BJ (cell line): Measurements from ENCODE around the gene SCMH1. TPM values are rescaled to one million over a fixed set of nuclear protein-coding genes. Genes with fewer than 3 reads are reported as not detected.

Experiments used
- CTCF ChIA-PET: fragments of 350-600 bp; formaldehyde crosslinking; extraction: SDS; loops from one replicate; lab custom pipeline; 2021; ENCODE audit warnings: antibody characterized with exemption, inconsistent platforms; lab: Yijun Ruan, JAX
- POLR2A ChIA-PET: fragments of 300-600 bp; sonication (Branson Sonifier 250); formaldehyde crosslinking; extraction: SDS; loops from one replicate; lab custom pipeline; 2021; ENCODE audit warnings: antibody characterized with exemption; lab: Charles Lee
- DNase-seq: peaks from one replicate; pipeline ENCODE4 v3.0.0-alpha.2; 2011; ENCODE audit warnings: low read depth
- H3K27me3 ChIP-seq: 2 replicates; pipeline ENCODE4 v1.6.0; 2011; ENCODE audit warnings: low read length; ENCODE audit not compliant: control insufficient read depth, insufficient read depth
- H3K36me3 ChIP-seq: 2 replicates; pipeline ENCODE4 v1.5.1; 2011; ENCODE audit warnings: low read length; ENCODE audit not compliant: control insufficient read depth, insufficient read depth
- H3K4me3 ChIP-seq: 2 replicates; pipeline ENCODE4 v1.5.1; 2011; ENCODE audit warnings: low read depth, mild to moderate bottlenecking, control low read depth, low read length
- CTCF ChIP-seq: IDR thresholded peaks from 2 replicates; pipeline ENCODE4 v1.5.1; 2011; ENCODE audit warnings: low read depth, mild to moderate bottlenecking, control low read depth, inconsistent platforms, low read length, moderate library complexity; ENCODE audit not compliant: insufficient read depth
- polyA plus RNA-seq: library from polyadenylated mRNA; depleted of rRNA; stranded (reverse); fragments of >200 nt; gene quantifications from 2 replicates; pipeline ENCODE4 v1.2.3, GENCODE V29; 2011

SCMH1 gene
- polyA plus RNA-seq, 1 experiment: 44.9 TPM

GRCh38 chr1:41017141-41018017 is 224.7 kb downstream of the SCMH1 start:
- ChIA-PET CTCF (no interaction called here), POLR2A (no interaction called here)
- no peak for TF ChIP-seq CTCF
- Histone ChIP-seq H3K27me3 (no peaks in the 10 kb centered on the region), H3K36me3 (peaks cover 3% of the 10 kb centered on the region), H3K4me3 (no peak overlapping the region)
- DNase-seq: no peak

GRCh38 chr1:41015897-41016470 is 226.1 kb downstream of the SCMH1 start:
- TF ChIP-seq CTCF: no peak
- Histone ChIP-seq H3K4me3 (no peak overlapping the region), H3K27me3 (no peaks in the 10 kb centered on the region), H3K36me3 (peaks cover 3% of the 10 kb centered on the region)
- no peak for DNase-seq
- CTCF ChIA-PET: interaction anchor here (1.6 to 2.1 kb wide), 3 partner anchors 9 to 64 kb away, joined by 4 to 11 read pairs (median 10); no protein-coding TSS in a partner anchor
- POLR2A ChIA-PET: no interaction called here

GRCh38 chr1:41015281-41015896 is 226.7 kb downstream of the SCMH1 start:
- CTCF ChIA-PET: interaction anchor here (1.6 to 2.1 kb wide), 3 partner anchors 9 to 64 kb away, joined by 4 to 11 read pairs (median 10); no protein-coding TSS in a partner anchor
- no peak for TF ChIP-seq CTCF
- Histone ChIP-seq H3K27me3 (no peaks in the 10 kb centered on the region), H3K4me3 (no peak overlapping the region), H3K36me3 (peaks cover 3% of the 10 kb centered on the region)
- POLR2A ChIA-PET: no interaction called here
- DNase-seq: no peak

DNA sequence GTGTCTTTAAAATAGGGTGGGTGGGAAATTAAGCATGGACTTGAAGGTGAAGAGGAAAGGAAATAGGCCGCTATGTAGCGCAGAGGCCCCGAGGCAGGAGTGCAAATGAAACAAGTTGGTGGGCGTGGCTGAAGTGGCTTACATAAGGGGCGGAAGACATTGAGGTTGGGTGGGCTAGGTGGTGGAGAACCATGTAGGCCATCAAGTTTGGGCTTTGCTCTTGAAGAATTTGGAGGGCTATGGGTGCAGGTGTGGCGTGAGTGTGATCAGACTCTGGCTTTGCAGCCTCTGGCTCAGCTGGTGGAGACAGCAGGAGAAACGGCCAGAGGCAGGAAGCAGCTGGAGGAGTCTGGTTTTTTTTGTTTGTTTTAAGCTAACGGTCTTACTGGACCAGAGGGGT is 227.2 kb downstream of the SCMH1 start:
- ChIA-PET POLR2A (no interaction called here), CTCF (interaction anchor here (1.6 to 2.1 kb wide), 3 partner anchors 10 to 63 kb away, joined by 4 to 11 read pairs (median 10); no protein-coding TSS in a partner anchor)
- no peak for DNase-seq
- Histone ChIP-seq H3K4me3 (no peak overlapping the region), H3K27me3 (no peaks in the 10 kb centered on the region), H3K36me3 (peaks cover 3% of the 10 kb centered on the region)
- no peak for TF ChIP-seq CTCF

- no peaks in the 10 kb centered on the region for H3K27me3 ChIP-seq
- ChIA-PET CTCF (interaction anchor here (1.4 to 2.1 kb wide), 2 partner anchors 9 to 10 kb away, joined by 5 to 9 read pairs; no protein-coding TSS in a partner anchor), POLR2A (no interaction called here)
- H3K4me3 ChIP-seq: no peak overlapping the region
- DNase-seq: no peak
- peaks cover 7% of the 10 kb centered on the region for H3K36me3 ChIP-seq
- TF ChIP-seq CTCF: no peak
Observed at GRCh38 chr1:41013796-41014195, 228.3 kb downstream of the SCMH1 start.
